Measurements from ENCODE around the gene NCKAP5. TPM values are rescaled to one million over a fixed set of nuclear protein-coding genes. Genes with fewer than 3 reads are reported as not detected.

NCKAP5 gene
- total and polyA plus RNA-seq, 11 donors = 0.51 to 10.5 (median 5.2) TPM

DNA sequence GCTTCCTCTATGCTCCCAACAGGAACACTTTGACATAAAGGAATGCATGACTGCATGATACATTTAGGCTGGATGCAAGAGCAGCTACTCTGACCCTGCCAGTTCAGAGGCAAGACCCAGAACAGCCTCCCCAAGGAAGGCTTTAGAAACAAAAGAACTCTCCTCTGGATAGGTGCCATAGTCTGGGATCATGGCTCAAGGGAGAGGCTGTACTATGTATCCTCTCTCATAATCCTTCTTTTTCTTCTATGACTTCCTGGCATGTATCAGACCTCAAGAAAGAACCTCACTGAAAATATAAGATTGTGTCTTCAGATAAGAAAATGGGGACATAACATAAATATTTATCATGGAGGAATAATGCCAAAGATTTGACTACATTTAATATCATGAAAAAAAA lies 704.3 kb downstream of the NCKAP5 start:
- no peak for ATAC-seq
- no peaks in the 10 kb centered on the region for H3K36me3 ChIP-seq
- no peak overlapping the region for H3K27ac ChIP-seq
- no peaks in the 10 kb centered on the region for H3K9me3 ChIP-seq
- intact Hi-C loops (cut with DNase I) = loop anchor here in 1 of 10 donors (2.0 kb wide), 1 partner anchor 29 kb away; no protein-coding TSS in a partner anchor
- no peak for TF ChIP-seq POLR2A (IDR thresholded peaks at IDR 0.05)
- TF ChIP-seq CTCF (IDR thresholded peaks at IDR 0.05) = no peak
- H3K4me1 ChIP-seq = no peaks in the 10 kb centered on the region
- DNase-seq = no peak
- no peak overlapping the region for H3K4me3 ChIP-seq
- no peaks in the 10 kb centered on the region for H3K27me3 ChIP-seq

DNA sequence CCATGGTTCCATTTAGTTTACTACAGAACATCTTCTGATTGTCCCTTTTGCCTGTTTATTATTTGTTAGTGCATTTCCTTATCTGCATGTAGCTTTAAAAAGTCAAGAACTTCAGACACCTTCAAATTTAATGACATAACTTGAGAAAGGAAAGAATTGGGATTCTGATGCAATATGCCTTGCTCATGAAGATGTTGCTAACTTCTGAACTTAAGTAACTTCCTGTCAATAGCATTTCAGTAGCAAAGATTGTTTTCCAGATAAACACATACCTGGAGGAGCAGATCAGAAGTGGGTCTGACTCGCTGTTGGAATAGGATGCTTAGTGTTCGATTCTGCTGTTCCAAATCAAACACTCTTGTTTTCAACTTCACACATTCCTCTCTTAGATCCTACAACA lies 708.0 kb downstream of the NCKAP5 start:
- WGBS, 4 donors = 84 to 93% (median 85%) methylated on average over 2 of the region's 2 CpGs

DNA sequence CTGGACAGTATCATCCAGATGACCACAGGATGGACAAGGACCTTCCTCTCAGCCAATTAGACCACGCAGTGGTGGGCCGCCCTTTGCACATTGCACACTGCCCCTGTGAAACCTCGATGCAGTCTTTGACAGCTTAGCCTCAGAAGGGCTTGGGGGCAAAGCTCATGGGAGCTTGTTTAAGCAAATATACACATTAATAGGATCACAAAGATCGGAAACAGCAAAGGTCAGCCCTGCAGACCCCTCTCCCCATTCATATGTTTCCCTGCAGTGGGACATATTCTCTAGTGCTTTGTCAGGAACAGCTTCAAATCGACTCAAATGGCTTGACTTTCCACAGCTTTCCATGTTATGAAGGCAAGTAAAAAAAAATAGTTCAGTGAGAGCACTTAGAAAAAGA lies 708.7 kb downstream of the NCKAP5 start:
- intact Hi-C loops (cut with DNase I) = no loop called here
- no peak for TF ChIP-seq CTCF (IDR thresholded peaks at IDR 0.05)
- TF ChIP-seq POLR2A (IDR thresholded peaks at IDR 0.05) = no peak
- H3K36me3 ChIP-seq = no peaks in the 10 kb centered on the region
- no peaks in the 10 kb centered on the region for H3K9me3 ChIP-seq
- H3K4me1 ChIP-seq = no peaks in the 10 kb centered on the region
- DNase-seq = no peak
- WGBS, 4 donors = 64 to 72% (median 68%) methylated on average over 5 of the region's 5 CpGs
- H3K27ac ChIP-seq = no peak overlapping the region
- H3K27me3 ChIP-seq = no peaks in the 10 kb centered on the region
- H3K4me3 ChIP-seq = no peak overlapping the region
- no peak for ATAC-seq

More for the DNA sequence above, 708.0 kb downstream of the NCKAP5 start:
- intact Hi-C loops (cut with DNase I) = no loop called here
- no peak for ATAC-seq
- H3K4me1 ChIP-seq = no peaks in the 10 kb centered on the region
- no peaks in the 10 kb centered on the region for H3K27me3 ChIP-seq
- no peak overlapping the region for H3K27ac ChIP-seq
- no peak overlapping the region for H3K4me3 ChIP-seq
- H3K36me3 ChIP-seq = no peaks in the 10 kb centered on the region
- no peak for DNase-seq
- TF ChIP-seq CTCF (IDR thresholded peaks at IDR 0.05) (no peak), POLR2A (IDR thresholded peaks at IDR 0.05) (no peak)
- H3K9me3 ChIP-seq = no peaks in the 10 kb centered on the region

DNA sequence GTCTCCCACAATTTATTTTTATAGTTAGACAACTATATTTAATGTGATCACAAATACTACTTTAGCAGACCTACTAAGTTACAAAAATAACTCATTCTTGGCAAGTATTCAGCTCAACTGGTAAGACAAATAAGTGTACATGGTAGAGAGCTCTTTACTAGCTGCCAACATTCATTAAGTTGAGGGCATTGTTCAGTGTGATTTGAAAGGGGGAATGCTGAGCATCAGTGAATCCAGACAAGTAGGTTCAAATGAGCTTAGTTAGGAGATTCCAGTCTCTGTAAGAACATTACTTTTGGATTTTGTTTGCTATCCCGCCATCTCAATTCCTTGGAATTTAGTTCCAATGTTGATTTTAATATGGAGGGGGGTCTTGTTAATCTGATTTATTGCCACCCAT lies 710.9 kb downstream of the NCKAP5 start:
- Histone ChIP-seq H3K9me3 (no peaks in the 10 kb centered on the region), H3K27ac (no peak overlapping the region), H3K27me3 (no peaks in the 10 kb centered on the region), H3K4me1 (no peaks in the 10 kb centered on the region), H3K4me3 (no peak overlapping the region), H3K36me3 (no peaks in the 10 kb centered on the region)
- 0 to 97% (median 48%) methylated on average over 1 of the region's 1 CpG for WGBS, 4 donors
- intact Hi-C loops (cut with DNase I) = no loop called here
- no peak for DNase-seq
- TF ChIP-seq CTCF (IDR thresholded peaks at IDR 0.05) (no peak), POLR2A (IDR thresholded peaks at IDR 0.05) (no peak)
- ATAC-seq = no peak
